NCI-H1436 treated with DMSO at 0.1 percent for 48 hours (cell line): ENCODE results near the gene AP2A2.

Source experiments
- DNase-seq: peaks from one replicate; lab custom pipeline; 2025; lab: John Stamatoyannopoulos, UW

The AP2A2 gene

DNA sequence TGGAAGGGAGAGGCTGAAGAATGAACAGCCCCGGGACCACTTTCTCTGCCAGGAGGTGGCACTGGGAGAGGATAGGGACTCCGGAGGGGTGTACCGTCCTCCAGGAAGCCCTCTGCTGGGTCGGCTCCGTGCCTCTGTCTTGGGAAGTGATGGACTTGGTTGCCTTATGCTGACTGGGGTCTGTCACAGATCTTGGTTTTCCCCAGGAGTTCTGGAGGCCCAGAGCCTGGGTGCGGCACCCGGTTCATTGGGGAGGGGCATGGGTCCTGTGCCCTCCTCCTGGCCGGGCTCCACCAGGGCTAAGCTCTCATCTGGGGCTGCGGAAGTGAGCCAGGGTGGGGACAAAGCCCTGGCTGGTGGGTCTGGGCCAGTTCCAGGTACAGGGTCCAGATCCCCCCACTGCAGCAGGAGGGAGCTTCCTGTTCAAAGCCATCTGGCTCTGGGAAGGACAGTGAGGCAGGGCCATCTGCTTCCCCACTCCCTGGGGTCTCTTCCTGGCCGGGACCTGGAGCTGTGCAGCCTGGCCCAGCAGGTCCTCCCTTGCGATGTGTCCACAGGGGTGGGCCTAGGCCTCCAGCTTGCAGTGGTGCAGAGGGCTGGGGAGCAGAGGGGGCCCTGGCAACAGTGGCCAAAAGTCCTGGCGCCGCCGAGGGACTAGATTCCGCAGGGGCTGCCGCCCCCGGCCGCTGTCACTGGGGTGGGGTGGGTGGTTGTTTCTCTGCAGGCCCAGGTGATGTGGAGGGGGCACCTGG is 1.1 kb upstream of the AP2A2 start:
- no peak for DNase-seq

GRCh38 chr11:925158-925495 is 543 bp upstream of the AP2A2 start:
- DNase-seq, result no peak

GRCh38 chr11:926341-926916 is 759 bp downstream of the AP2A2 start:
- no peak for DNase-seq

- no peak for DNase-seq
These were observed 2.2 kb downstream of the AP2A2 start for GRCh38 chr11:927871-928270.

DNA sequence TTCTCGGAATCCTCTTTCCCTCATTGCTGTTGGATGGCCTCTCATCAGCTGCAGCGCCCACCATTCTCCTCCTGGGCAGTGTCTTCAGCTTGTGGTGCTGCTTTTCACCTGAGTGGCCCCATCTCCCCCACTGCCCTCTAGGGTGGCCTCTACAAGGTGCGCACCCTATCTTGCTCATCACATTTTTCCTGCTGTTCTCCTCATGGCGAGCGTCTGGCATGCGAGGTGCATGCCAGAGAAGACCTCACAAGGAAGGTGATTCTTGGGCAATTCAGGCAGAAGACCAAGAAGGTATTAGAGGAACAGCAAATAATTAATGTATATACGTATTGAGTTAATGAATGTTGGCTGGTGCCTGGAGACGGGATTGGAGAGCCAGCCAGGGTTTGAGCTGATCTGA is 3.1 kb downstream of the AP2A2 start:
- no peak for DNase-seq

- DNase-seq, result no peak
These were observed 3.7 kb downstream of the AP2A2 start for GRCh38 chr11:929405-929804.

- no peak for DNase-seq
These were observed 5.7 kb downstream of the AP2A2 start for GRCh38 chr11:931385-931784.

DNA sequence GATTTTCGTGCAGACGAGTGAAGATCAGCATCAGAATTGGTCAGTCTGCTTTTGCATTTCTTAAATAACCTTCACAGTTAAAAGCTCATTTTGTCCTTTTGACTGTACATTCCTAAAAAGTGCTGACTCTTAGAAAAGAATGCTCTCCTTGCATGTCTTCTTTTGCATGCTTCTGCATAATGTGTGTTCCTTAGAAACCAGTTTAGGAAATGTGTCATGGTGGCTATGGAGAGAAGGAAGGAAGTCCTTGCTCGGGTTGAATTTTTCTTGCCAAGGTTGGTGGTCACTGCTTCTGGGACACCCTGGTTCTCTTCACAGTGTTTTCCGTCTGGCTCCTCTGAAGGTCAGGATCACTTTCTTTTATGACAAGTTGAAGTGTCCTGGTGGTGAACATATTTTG is 6.8 kb downstream of the AP2A2 start:
- no peak for DNase-seq

- DNase-seq, result no peak
These were observed 7.6 kb downstream of the AP2A2 start for GRCh38 chr11:933142-933851.

DNA sequence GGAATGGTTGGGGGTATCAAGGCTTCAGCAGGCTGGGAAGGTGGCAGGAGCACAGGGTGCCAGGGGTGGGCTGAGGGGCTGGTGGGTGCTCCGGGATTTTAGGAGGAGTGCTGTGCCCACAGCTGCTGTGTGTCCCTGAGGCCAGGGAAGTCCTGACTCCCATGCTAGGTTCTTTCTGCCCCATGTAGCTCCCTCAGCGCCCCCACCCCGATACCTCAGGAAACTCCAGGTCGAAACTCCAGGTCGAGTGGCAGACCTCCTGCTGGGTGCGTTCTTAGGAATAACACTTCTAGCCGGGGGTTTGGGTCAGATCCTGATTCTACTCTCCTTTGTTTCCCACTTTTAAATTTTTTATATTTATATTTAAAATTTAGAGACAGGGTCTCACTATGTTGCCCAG is 8.3 kb downstream of the AP2A2 start:
- DNase-seq, result no peak

DNA sequence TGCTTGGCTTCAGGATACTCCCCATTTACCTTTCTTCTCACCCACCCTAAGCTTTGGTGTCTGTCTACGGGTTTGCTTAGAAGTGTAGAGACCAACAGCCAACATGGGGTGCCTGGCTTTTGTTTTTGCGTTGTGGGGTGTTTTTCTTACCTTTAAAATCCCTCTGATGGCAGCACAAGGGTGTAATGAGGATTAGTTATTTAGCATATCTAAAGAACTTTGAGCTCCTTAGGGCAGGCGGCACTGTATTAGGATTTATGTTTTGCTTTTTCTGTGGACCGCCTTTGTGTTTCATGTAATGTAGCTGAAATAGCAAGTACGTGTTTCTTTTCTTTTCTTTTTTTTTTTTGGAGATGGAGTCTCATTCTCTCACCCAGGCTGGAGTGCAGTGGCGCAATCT is 8.9 kb downstream of the AP2A2 start:
- no peak for DNase-seq

DNA sequence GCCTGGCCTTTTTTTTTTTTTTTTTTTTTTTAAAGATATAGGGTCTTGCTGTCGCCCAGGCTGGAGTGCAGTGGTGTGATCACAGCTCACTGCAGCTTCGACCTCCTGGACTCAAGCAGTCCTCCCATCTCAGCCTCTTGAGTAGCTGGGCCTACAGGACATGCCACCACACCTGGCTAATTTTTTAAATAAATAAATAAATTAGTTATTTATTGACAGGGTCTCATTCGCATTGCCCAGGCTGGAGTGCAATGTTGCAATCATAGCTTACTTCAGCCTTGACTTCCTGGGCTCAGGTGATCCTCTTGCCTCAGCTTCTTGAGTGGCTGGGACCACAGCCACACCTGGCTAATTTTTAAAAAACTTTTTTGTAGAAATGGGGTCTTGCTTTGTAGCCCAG is 10.5 kb downstream of the AP2A2 start:
- DNase-seq, result no peak

DNA sequence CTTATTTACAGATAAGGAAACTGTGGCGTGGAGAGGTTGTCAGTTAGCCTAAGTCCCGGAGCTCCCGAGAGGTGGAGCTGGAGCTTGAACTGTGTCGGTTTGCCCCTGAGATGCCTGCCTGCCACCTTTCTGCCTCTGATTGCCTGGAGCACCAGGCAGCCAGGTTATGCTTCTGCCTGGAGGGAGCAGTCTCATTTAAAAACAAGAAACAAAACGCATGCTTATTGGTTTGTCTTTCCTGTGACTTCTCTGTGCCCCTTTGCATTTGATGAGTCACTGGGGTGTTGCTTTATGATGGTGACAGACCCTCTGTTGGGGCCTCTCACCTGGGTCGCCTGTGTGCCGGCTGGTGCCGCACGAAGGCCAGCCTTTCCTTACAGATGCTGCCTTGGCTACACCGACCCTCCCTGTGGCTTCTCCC is 12.2 kb downstream of the AP2A2 start:
- no peak for DNase-seq

DNA sequence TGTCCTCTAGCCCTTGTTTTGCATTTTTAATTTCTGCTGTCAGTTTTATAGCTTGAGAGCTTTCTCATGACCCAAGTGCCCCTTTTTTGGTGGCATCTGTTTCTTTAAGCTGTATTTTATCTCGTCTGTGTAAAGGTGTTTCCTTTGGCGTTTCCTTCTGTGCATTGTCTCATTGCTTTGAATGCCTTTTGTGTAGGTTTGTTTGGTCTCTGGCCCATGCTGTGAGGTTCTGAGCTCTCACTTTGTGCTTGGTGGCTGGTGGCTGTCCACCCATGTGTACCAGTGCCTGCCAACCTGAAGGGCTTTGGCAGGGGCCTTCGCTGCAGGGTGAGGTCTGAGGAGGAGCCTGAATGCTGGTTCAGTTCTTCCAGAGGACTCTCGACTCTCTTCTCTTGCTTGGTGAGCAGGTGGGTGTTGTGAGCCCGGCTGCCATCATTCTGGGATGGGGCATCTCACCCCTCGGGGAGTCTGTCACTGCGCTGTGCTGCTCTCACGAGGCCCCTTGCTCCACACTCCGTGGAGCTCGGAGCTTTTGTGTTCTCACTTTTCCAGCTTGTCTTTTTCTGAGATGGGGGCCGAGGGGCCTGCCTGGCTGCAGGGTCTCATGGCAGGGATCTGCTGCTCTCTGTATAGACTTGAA is 14.9 kb downstream of the AP2A2 start:
- no peak for DNase-seq

DNA sequence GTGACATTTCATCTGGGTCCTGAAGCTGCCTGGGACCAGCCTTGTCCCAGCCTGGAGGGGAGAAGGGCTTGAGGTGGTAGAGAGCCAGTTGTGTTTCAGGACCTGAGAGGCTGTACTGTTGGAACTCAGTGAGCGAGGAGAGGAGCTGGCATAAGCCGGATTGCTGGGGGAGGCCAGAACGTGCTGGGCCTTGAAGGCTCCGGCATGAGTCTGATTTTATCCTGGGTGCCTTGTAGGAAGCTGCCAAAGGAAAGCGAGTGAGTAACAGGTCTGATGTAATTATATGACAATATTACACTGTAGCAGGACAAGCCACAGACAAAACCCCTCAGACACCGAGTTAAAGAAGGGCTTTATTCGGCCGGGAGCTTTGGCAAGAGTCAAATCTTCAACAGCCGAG is 17.2 kb downstream of the AP2A2 start:
- no peak for DNase-seq

- no peak for DNase-seq
These were observed 19.2 kb downstream of the AP2A2 start for GRCh38 chr11:944711-945470.

DNA sequence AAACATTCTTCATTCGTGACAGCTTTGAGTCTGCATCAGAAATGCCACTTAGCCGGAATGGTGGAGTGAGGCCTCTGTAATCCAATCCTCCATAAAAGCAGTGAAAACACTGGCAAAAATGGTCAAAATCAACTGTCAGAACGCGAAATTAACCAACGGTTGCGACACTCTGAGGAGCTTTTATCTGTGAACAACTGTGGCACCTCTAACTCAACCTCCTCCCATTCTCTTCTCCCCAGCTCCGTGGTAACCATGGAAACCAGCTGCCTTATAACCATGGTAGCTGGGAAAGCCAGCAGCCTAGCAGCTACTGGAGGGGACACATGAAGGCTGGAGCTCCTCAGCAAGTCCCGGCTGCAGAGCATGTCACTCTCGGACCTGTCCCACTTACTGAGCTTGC is 20.3 kb downstream of the AP2A2 start:
- no peak for DNase-seq

GRCh38 chr11:947744-948143 is 22.1 kb downstream of the AP2A2 start:
- no peak for DNase-seq

DNA sequence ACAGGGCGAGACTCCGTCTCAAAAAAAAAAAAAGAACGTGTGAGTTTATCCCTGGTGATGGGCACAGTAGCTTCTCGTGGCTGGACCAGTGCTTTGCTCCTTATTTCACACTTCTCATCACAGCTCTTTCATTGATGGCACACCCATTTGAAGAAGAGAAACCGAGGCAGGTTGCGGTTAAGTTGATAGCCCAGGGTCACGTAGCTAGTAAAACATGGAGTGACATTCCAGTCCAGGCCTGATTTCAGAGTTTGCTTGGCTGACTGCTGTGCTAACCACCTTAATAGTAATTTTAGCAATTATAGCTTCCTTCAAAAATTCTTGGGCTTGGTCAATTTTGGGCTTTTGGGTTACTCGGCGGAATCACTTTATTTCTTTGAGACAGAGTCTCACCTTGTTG is 25.8 kb downstream of the AP2A2 start:
- DNase-seq, result no peak

DNA sequence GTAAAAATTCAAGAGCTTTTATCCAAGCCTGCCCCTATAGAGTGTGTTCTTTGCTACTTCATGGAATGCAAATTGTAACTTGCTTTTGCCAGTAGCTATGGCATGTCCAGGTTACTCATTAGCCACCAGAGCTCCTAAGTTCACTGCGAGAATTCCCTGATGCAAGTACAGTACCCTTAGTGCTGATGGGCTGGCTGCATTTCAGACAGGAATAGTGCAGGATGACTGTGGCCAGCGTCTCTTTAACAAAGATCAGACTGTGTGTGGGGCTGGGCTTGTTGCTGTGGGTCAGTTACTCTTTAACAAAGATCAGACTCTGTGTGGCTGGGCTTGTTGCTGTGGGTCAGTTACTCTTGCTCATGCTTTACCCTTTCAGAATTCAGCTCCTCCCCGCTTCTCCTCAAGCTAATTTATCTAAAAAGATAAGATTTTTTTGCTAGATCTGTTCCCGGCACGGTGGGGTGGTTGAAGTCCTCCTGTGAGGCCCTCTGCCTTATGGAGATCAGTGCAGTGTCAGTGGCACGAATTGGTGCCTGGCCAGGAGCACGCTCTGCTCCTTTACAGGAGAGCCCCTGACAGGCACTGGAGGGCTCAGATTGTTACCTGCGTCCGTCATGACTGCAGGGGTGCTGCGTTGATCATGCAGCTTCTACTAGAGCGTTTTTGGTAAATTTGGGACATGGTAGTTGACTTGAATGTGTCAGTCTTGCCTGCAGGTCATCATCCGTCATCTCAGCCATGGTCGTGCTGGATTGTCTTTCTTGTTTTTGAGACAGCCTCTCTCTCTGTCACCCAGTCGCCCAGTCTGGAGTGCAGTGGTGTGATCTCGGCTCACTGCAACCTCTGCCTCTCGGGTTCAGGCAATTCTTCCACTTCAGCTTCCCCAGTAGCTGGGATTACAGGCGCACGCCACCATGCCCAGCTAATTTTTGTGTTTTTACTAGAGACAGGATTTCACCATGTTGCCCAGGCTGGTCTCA is 27.0 kb downstream of the AP2A2 start:
- no peak for DNase-seq

- no peak for DNase-seq
These were observed 27.8 kb downstream of the AP2A2 start for GRCh38 chr11:953512-953911.
